H1 (cell line): ENCODE data around the gene KRTDAP. TPM values are rescaled to one million over a fixed set of nuclear protein-coding genes. Genes with fewer than 3 reads are reported as not detected.

ENCODE experiments used
- CTCF ChIA-PET: fragments of 300-600 bp; sonication (Branson Sonifier 250); formaldehyde crosslinking; loops from one replicate; lab custom pipeline; 2021; ENCODE audit not compliant: partially characterized antibody; lab: Charles Lee
- POLR2A ChIA-PET: fragments of 300-600 bp; sonication (Branson Sonifier 250); formaldehyde crosslinking; loops from one replicate; lab custom pipeline; 2021; ENCODE audit warnings: inconsistent platforms; ENCODE audit not compliant: partially characterized antibody; lab: Charles Lee
- DNase-seq, 2 experiments: peaks; one replicate each; pipeline versions ENCODE4 v3.0.0 to v3.0.0-alpha.2; 2010 to 2022; ENCODE audit warnings: low spot score in 2 of 2, low read depth in 1 of 2, mixed read lengths in 1 of 2
- FAIRE-seq: peaks from 2 replicates; lab custom pipeline; 2011; peaks lifted over from hg19 to GRCh38; lab: Jason Lieb, UNC
- H2AFZ ChIP-seq: 2 replicates; pipeline ENCODE4 v1.8.1; 2012; ENCODE audit warnings: low read length, inconsistent platforms
- H2AK5ac ChIP-seq: 2 replicates; pipeline ENCODE4 v1.6.1; 2013; ENCODE audit warnings: low read depth, low read length
- H2BK120ac ChIP-seq: replicated peaks from 2 replicates; pipeline ENCODE3; 2013; ENCODE audit warnings: low read depth, low read length, inconsistent platforms
- H2BK12ac ChIP-seq: 2 replicates; pipeline ENCODE4 v1.6.1; 2013; ENCODE audit warnings: low read depth, low read length
- H2BK15ac ChIP-seq: 2 replicates; pipeline ENCODE4 v1.6.1; 2013; ENCODE audit warnings: low read length
- H2BK20ac ChIP-seq: 2 replicates; pipeline ENCODE4 v1.6.1; 2013; ENCODE audit warnings: low read length
- H2BK5ac ChIP-seq: 2 replicates; pipeline ENCODE4 v1.6.1; 2013; ENCODE audit warnings: low read depth, low read length
- H3K14ac ChIP-seq: 2 replicates; pipeline ENCODE4 v1.6.1; 2013; ENCODE audit warnings: inconsistent platforms; ENCODE audit not compliant: insufficient read length
- H3K18ac ChIP-seq: 2 replicates; pipeline ENCODE4 v1.6.1; 2013; ENCODE audit warnings: low read length; ENCODE audit errors: extremely low read depth
- H3K23ac ChIP-seq: 2 replicates; pipeline ENCODE4 v1.6.1; 2013; ENCODE audit warnings: inconsistent platforms; ENCODE audit not compliant: insufficient read length
- H3K23me2 ChIP-seq: 2 replicates; pipeline ENCODE4 v1.6.1; 2013; ENCODE audit warnings: low read depth, low read length
- H3K27ac ChIP-seq: 2 replicates; pipeline ENCODE4 v1.6.1; 2011; ENCODE audit warnings: low read depth, low read length, inconsistent platforms
- H3K27me3 ChIP-seq, 4 experiments: replicated peaks in 1 of 4; 1 replicate in 1 of 4; 2 replicates in 3 of 4; pipeline versions ENCODE4 v1.6.1 to v1.8.1; 2011 to 2013; ENCODE audit warnings: low read length in 3 of 4, mild to moderate bottlenecking in 3 of 4, inconsistent platforms in 2 of 4, mixed read lengths in 2 of 4, moderate library complexity in 1 of 4; ENCODE audit not compliant: control insufficient read depth in 3 of 4, insufficient read depth in 3 of 4; ENCODE audit errors: extremely low read depth in 1 of 4
- H3K36me3 ChIP-seq, 4 experiments: 2 replicates each; pipeline versions ENCODE4 v1.6.1 to v1.8.1; 2011 to 2013; ENCODE audit warnings: mild to moderate bottlenecking in 4 of 4, low read length in 3 of 4, moderate library complexity in 2 of 4, control low read depth in 1 of 4, inconsistent platforms in 1 of 4; ENCODE audit not compliant: insufficient read depth in 4 of 4, control insufficient read depth in 2 of 4
- H3K4ac ChIP-seq: replicated peaks from 2 replicates; pipeline ENCODE3; 2013; ENCODE audit warnings: low read length, low read depth, mixed read lengths, inconsistent platforms; ENCODE audit not compliant: insufficient read length
- H3K4me1 ChIP-seq, 4 experiments: replicated peaks in 1 of 4; 1 replicate in 1 of 4; 2 replicates in 3 of 4; pipeline versions ENCODE4 v1.6.1 to v1.8.1; 2011 to 2013; ENCODE audit warnings: low read length in 3 of 4, inconsistent platforms in 2 of 4, mixed read lengths in 1 of 4; ENCODE audit not compliant: insufficient read depth in 4 of 4, control insufficient read depth in 3 of 4
- H3K4me2 ChIP-seq, 2 experiments: 2 replicates each; pipeline versions ENCODE4 v1.6.1 to v1.8.1; 2011 to 2013; ENCODE audit warnings: low read depth in 2 of 2, low read length in 2 of 2, control low read depth in 1 of 2, inconsistent platforms in 1 of 2, mild to moderate bottlenecking in 1 of 2; ENCODE audit not compliant: insufficient read depth in 1 of 2
- H3K4me3 ChIP-seq, 4 experiments: fragments of 200-600, 300-600 bp in 1 of 4; sonication (generic), shearing (Covaris generic), sonication (Bioruptor Twin) in 1 of 4; 2 replicates each; pipeline versions ENCODE4 v1.5.1 to v1.8.1; 2011 to 2016; ENCODE audit warnings: low read length in 4 of 4, low read depth in 3 of 4, control low read depth in 2 of 4, inconsistent platforms in 2 of 4, mild to moderate bottlenecking in 2 of 4, mixed read lengths in 1 of 4, moderate library complexity in 1 of 4; ENCODE audit not compliant: insufficient read depth in 2 of 4; ENCODE audit errors: extremely low read depth in 1 of 4
- H3K56ac ChIP-seq: replicated peaks from 2 replicates; pipeline ENCODE3; 2013; ENCODE audit warnings: low read depth, mild to moderate bottlenecking, mixed read lengths, low read length, inconsistent platforms; ENCODE audit not compliant: insufficient read length
- H3K79me1 ChIP-seq: 2 replicates; pipeline ENCODE4 v1.6.1; 2013; ENCODE audit warnings: low read depth, low read length, control low read depth
- H3K79me2 ChIP-seq, 2 experiments: 2 replicates each; pipeline versions ENCODE4 v1.6.1 to v1.8.1; 2012 to 2013; ENCODE audit warnings: low read length in 2 of 2, mild to moderate bottlenecking in 2 of 2, inconsistent platforms in 1 of 2; ENCODE audit not compliant: insufficient read depth in 2 of 2, control insufficient read depth in 1 of 2
- H3K9ac ChIP-seq, 4 experiments: replicated peaks in 1 of 4; 1 replicate in 1 of 4; 2 replicates in 3 of 4; pipeline versions ENCODE4 v1.6.1 to v1.8.1; 2011 to 2013; ENCODE audit warnings: low read depth in 3 of 4, low read length in 3 of 4, control low read depth in 2 of 4, mild to moderate bottlenecking in 2 of 4, moderate library complexity in 2 of 4, inconsistent platforms in 1 of 4; ENCODE audit errors: extremely low read depth in 1 of 4
- H3K9me3 ChIP-seq, 2 experiments: 2 replicates each; pipeline versions ENCODE4 v1.6.1 to v1.8.1; 2012 to 2013; ENCODE audit warnings: mild to moderate bottlenecking in 2 of 2, moderate library complexity in 2 of 2, control low read depth in 1 of 2, inconsistent platforms in 1 of 2, low read depth in 1 of 2, low read length in 1 of 2, mixed read lengths in 1 of 2; ENCODE audit not compliant: insufficient read depth in 2 of 2
- H4K20me1 ChIP-seq, 2 experiments: replicated peaks in 1 of 2; 2 replicates each; pipeline versions ENCODE3 to v1.8.1; 2011 to 2013; ENCODE audit warnings: inconsistent platforms in 2 of 2, low read length in 2 of 2, mild to moderate bottlenecking in 1 of 2; ENCODE audit not compliant: insufficient read depth in 2 of 2, control insufficient read depth in 1 of 2
- H4K5ac ChIP-seq: 2 replicates; pipeline ENCODE4 v1.6.1; 2013; ENCODE audit warnings: low read length, low read depth, mixed read lengths, inconsistent platforms; ENCODE audit not compliant: insufficient read length
- H4K8ac ChIP-seq: 2 replicates; pipeline ENCODE4 v1.8.0; 2013; ENCODE audit warnings: mild to moderate bottlenecking, moderate library complexity, low read length, inconsistent platforms; ENCODE audit not compliant: insufficient read depth; ENCODE audit errors: extremely low read depth
- H4K91ac ChIP-seq: replicated peaks from 2 replicates; pipeline ENCODE3; 2013; ENCODE audit warnings: low read length, mixed read lengths, inconsistent platforms; ENCODE audit not compliant: insufficient read length
- NRF1 ChIP-seq: IDR thresholded peaks from 2 replicates; pipeline ENCODE4 v1.6.1; 2011; ENCODE audit warnings: mild to moderate bottlenecking, low read depth, low read length, improper control_type of control experiment
- WGBS, 2 experiments: shearing (Covaris generic) in 1 of 2; methylation state at CpG; one replicate each; pipeline versions ENCODE4 v1.1.6 to v1.1.7; 2013 to 2015; ENCODE audit warnings: low lambda C conversion rate in 2 of 2, mixed read lengths in 2 of 2, inconsistent platforms in 1 of 2, low coverage in 1 of 2, missing lambda C conversion rate in 1 of 2; ENCODE audit not compliant: insufficient replicate concordance in 2 of 2, insufficient coverage in 1 of 2, insufficient read length in 1 of 2; ENCODE audit errors: extremely low coverage in 1 of 2, missing lambda C conversion rate in 1 of 2; 5-methylcytosine and 5-hydroxymethylcytosine counted together
- polyA plus RNA-seq, 7 experiments: library from polyadenylated mRNA; depleted of rRNA in 3 of 7; stranded (reverse) in 5 of 7; unstranded in 2 of 7; fragments of >200 nt in 5 of 7; fragments of 200-250 nt in 2 of 7; gene quantifications; 1 replicate in 5 of 7; 2 replicates in 1 of 7; 4 replicates in 1 of 7; pipeline versions ENCODE4 v1.2.1 to v1.2.3, GENCODE V29; 2011 to 2013; ENCODE audit warnings: missing spikeins in 2 of 7, mixed read lengths in 2 of 7
- total RNA-seq: library from RNA; stranded (reverse); fragmentation: NEBNext Ultra II Directional; extraction: Animal tissue kit (Norgen Biotek cat#: 25700); gene quantifications from 2 replicates; pipeline ENCODE4 v1.2.1, GENCODE V29; 2021

KRTDAP gene
- total and polyA plus RNA-seq, 2 of the 8 experiments (the other 6 are each of a cell fraction or from before 2014, with no cell fraction given): 0.69 to 0.88 TPM

DNA sequence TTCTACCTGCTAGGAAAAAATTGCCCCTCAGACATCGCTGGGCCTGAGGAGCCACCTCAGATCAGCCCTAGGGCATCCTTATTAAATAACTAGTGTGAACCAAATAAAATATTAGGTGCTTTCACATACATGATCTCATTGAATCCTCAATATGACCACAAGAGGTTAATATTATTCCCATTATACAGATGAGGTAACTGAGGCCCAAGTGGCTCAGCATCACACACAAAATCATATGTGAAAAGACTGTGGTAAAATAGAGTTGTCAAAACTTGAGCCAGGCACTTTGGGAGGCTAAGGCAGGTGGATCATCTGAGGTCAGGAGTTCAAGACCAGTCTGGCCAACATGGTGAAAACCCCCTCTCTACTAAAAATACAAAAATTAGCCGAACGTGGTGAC is 26.0 kb upstream of the KRTDAP start:
- no peak overlapping the region for H3K18ac ChIP-seq
- H4K20me1 ChIP-seq: no peaks in the 10 kb centered on the region
- no peak for DNase-seq
- WGBS, 2 experiments: 98% methylated on average over 3 of the region's 3 CpGs; no CpG with 5 or more reads in 1 of the 2 experiments
- no peak overlapping the region for H3K9ac ChIP-seq
- H2BK12ac ChIP-seq: no peak overlapping the region
- H2BK15ac ChIP-seq: no peak overlapping the region
- H2BK120ac ChIP-seq: no peak overlapping the region
- H4K91ac ChIP-seq: no peak overlapping the region
- H3K79me1 ChIP-seq: no peaks in the 10 kb centered on the region; the same call in 1 of the 2 replicates
- no peak overlapping the region for H3K27ac ChIP-seq
- no peak overlapping the region for H2AFZ ChIP-seq
- H3K4ac ChIP-seq: no peak overlapping the region
- H3K14ac ChIP-seq: no peak overlapping the region
- no peak overlapping the region for H3K23ac ChIP-seq
- H2AK5ac ChIP-seq: no peak overlapping the region
- POLR2A ChIA-PET: interaction anchor here (0.7 to 2.3 kb wide), 3 partner anchors 13 to 19 kb away, joined by 3 to 5 read pairs (median 5); no protein-coding TSS in a partner anchor
- peaks cover 5% of the 10 kb centered on the region; the same call in 1 of the 2 replicates for H3K23me2 ChIP-seq
- H3K36me3 ChIP-seq: no peaks in the 10 kb centered on the region
- FAIRE-seq: no peak
- no peak overlapping the region for H3K4me2 ChIP-seq
- no peaks in the 10 kb centered on the region for H3K79me2 ChIP-seq
- H4K8ac ChIP-seq: no peak overlapping the region
- no peak overlapping the region for H2BK20ac ChIP-seq
- no peak overlapping the region for H4K5ac ChIP-seq
- no peak overlapping the region for H2BK5ac ChIP-seq
- H3K4me3 ChIP-seq: no peak overlapping the region
- H3K56ac ChIP-seq: no peak overlapping the region
- CTCF ChIA-PET: interaction anchor here (0.9 to 1.4 kb wide), 3 partner anchors 28 to 186 kb away, joined by 3 to 4 read pairs (median 3); no protein-coding TSS in a partner anchor
- peaks cover 0 to 21% (median 17%) of the 10 kb centered on the region in 4 experiments; a peak in 6 of 7 replicates for H3K4me1 ChIP-seq
- peaks cover 0 to 9% (median 5%) of the 10 kb centered on the region in 4 experiments; a peak in 3 of 7 replicates for H3K27me3 ChIP-seq
- H3K9me3 ChIP-seq: no peaks in the 10 kb centered on the region
- no peak for TF ChIP-seq NRF1
